GM03348 (cell line): ENCODE data around the gene OLAH.

ENCODE experiments used
- DNase-seq: peaks from one replicate; pipeline ENCODE4 v3.0.0; 2012; ENCODE audit warnings: low spot score

The OLAH gene

DNA sequence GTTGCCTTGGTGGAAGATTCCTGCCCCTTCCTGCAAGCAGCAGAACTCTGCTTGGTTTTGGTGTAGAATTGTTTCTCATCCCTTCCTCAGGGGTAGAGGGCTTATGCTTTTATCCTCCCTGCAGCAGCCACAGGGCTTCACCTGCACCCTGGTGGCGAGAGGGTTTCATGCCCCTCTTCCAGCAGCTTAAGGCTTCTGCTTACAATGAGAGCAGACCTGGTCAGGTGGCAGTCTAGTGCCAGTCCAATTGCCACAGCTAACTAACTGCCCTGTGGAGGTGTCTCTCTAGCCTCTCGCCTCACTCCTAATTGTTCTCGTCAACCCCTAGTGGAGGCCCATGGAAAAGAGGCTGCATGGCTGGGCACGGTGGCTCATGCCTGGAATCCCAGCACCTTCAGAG lies 25.5 kb downstream of the OLAH start:
- DNase-seq, result no peak

DNA sequence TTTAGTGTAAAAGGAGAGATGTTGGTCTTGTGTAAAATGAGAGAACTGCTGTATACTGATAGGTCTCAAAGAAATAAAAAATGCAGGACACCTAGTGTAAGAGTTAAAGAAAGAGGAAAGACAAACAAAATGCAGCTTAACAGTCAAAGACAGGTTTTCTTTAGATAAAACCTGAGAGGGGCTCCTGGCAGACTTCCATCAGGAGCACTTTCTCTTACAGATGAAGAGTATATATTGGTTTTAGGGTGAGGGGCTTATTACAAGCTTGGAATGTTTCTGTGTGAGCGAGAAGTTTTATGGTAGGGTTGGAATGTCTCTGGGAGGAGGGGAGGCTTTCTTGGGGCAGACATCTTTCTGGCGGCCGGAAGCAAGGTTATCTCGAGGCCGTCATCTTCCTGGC lies 28.6 kb downstream of the OLAH start:
- no peak for DNase-seq

GRCh38 chr10:15075421-15075820 lies 31.7 kb downstream of the OLAH start:
- no peak for DNase-seq

DNA sequence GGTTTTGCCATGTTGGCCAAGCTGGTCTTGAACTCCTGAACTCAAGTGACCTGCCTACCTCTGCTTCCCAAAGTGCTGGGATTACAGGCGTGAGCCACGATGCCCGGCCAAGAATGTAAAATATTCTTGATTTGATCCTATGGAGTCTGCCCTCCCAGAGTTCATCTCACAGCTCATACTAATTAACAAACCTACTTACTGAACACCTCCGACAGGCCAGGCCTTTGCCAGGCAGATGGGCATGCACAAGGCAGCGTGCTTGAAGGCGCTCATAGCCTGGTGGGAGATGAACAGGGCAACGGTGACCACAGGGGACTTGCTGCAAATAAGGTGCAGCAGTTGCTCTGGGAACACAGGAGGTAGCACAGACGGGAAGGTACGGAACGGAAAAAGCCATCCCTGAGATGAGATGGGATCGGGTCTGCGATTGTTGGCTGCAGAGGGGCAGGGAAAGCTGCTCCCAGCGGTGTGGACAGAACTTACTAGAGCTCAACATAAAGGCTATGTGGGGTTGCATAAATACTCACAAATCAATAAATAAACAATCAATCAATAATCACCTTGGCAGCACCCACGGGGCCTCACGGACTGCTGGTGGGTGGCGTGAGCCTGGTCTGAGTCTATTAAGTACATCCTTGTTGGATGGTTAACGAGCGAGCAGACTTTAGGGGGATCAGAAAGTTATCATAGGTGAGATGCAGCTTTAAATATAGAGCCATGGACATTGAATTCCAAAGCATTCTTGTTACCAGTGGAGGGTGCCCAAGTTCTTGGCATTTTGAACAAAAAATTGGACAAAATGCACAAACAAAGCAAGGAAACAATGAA lies 40.1 kb downstream of the OLAH start:
- DNase-seq, result no peak

DNA sequence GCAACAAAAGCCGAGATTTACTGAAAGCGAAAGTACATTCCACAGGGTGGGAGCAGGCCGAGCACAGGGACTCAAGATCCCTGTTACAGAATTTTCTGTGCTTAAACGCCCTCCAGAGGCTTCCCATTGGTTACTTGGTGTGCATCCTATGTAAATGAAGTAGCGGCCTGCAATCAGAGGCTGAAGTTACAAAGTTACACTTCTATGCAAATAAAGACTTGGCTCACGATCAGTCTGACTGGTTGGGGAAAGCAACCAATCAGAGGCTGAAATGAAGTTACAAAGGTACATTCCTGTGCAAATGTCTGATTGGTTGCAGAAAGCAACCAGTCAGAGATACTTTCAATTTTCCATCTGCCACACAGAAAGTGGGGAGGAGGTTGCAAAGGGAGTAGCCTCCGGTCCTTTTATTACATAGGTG lies 40.8 kb downstream of the OLAH start:
- DNase-seq, result peak; percentile 85

- DNase-seq, result peak; percentile 97
Observed at GRCh38 chr10:15088428-15089261, 44.9 kb downstream of the OLAH start, which contains the start of gene ACBD7. ACBD7 (minus strand) TSS chr10:15088776; CDS start chr10:15088728, 48 bp downstream.

DNA sequence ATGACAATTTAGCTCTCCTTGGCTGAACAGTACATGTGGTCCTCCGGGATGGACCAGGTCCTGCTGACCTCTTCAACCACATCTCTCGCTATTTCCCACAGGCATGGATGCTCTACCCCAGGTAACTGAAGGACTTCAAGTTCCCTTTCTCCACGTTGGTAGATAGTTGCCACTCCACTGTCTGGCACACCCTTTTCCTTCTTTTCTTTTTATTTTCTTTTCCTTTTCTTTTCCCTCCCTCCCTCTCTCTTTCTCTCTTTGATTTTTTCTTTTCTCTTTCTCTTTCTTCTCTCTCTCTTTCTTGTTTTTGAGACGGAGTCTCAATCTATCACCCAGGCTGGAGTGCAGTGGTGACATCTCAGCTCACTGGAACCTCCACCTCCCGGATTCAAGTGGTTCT lies 47.7 kb downstream of the OLAH start:
- DNase-seq, result no peak

DNA sequence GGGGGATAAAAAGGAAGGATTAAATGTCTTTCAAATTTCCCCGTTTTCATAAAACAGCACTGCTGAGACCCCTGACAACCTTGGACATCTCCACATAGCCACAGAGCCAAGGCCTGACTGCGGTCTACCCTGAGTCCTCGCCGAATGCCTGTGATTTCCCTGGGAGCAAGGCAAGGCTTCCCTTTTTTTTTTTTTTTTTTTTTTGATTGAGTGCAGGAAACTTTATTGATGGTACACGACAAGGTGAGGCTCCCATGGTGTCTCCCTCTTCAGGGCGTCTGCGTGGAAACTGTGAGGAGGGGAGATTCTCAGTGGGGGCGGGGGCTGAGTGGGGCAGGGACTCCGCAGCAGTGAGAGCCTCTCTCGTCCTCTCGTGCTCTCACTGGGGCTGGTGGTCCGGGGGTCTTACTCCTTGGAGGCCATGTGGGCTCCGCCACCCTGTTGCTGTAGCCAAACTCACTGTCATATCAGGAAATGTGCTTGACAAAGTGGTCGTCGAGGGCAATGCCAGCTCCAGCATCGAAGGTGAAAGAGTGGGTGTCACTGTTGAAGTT lies 49.2 kb downstream of the OLAH start:
- no peak for DNase-seq

DNA sequence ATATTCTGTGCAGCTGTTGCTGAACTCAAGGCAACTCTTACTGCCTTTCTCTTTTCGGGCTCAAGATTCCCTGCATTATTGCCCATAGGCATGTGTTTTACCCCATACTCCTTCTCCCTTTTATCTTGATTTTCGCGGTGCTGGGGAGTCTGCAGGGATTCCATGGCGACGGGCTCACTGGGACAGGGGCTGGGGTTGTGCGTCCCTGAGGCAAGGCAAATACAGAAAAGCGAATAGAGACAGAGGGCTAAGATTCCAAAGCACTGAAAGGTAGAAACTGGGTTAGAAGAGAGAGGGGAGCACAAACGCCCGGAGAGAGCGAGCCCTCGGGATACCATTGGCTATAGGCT lies 52.9 kb downstream of the OLAH start:
- no peak for DNase-seq

GRCh38 chr10:15097011-15097812 lies 53.5 kb downstream of the OLAH start, which contains the start of gene RPP38:
RPP38 (plus strand) TSS chr10:15097355; CDS start chr10:15103315, 5,960 bp downstream.
- peak; percentile 100 for DNase-seq

GRCh38 chr10:15099886-15100285 lies 56.1 kb downstream of the OLAH start:
- DNase-seq, result no peak

DNA sequence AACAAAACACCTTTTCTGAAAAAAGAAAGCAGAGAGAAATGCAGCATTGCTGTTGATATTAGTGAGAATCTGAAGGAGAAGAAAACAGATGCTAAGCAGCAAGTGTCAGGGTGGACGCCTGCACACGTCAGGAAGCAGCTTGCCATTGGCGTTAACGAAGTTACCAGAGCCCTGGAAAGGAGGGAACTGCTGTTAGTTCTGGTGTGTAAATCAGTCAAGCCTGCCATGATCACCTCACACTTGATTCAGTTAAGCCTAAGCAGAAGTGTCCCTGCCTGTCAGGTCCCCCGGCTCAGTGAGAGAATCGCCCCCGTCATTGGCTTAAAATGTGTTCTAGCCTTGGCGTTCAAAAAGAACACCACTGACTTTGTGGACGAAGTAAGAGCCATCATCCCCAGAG lies 59.8 kb downstream of the OLAH start:
- DNase-seq, result no peak

DNA sequence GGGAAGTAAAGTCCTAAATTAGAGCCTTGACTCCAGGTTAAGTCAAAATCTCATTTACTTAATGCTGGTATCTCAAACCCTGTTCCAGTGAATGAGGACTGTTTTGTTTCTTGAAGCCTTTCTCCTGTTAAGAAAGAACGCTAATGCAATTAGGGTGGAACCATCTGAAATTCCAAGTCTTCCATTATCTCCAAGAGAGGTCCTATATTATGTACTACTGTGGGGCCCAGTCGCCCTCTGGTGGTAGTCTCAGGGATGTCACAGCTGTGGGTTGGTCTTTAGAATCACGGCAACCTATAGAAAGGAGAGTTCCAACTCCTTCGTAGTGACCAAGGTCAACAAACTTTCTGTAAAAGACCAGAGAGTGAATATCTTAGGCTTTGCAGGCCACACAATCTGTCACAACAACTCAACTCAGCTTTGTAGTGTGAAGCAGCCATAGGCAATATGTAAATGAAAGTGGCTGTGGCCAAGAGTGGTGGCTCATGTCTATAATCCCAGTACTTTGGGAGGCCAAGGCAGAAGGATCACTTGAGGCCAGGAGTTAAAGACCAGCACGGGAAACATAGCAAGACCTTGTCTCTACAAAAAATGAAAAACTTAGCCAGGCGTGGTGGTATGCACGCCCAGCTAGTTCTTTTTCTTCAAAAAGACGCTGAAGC lies 62.7 kb downstream of the OLAH start:
- DNase-seq, result peak; percentile 72

DNA sequence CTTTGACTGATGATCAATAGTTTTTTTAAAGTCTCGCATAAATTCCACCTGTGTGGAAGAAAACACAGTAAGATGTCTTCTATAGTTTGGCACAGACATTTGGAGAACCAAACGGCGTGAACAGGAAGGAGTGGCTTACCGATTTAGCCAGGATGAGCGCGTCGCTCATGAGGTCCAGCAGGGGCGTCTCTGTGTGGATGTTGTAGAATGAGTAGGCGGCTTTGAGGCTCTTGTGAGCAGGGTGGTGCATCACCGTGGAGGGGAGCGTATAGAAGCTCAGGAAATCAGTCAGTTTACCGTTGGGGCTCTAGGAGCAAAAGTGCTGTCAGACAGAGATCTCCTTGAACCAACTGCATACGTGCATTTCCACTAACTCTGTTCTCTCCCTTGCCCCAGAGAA lies 68.9 kb downstream of the OLAH start:
- no peak for DNase-seq

DNA sequence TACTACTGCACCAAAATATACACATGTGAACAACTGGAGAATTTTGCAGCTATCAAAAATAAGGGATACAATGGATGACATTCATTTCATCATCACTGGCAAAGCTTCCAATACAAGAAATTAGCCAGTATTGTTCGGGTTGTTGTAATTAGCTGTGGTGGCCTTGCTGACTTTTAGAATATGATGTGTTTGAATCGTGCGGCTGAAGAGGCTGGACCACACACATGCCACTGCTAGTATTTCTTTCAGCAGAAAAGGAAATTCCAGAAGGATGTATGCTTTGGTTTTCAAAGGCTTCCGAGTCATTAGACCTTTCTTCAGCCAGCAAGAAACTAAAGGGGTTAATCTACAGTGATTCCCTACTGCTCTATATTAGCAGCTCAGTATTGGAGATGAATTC lies 70.0 kb downstream of the OLAH start:
- no peak for DNase-seq

DNA sequence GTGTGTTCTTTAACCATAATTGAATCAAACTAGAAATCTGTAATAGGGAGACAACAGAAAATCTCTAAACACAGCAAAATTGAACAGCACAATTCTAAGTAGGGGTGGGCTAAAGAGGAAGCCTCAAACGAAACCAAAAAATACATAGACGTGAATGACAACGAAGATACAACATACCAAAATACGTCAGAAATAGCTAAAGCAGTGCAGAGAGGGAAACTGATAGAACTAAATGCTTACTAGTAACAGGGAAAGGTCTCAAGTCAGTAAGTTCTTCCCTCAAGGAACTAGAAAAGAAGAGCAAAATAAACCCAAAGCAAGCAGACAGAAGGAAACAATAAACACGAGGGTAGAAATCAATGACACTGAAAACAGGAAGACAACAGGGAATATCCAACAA lies 72.5 kb downstream of the OLAH start:
- no peak for DNase-seq

DNA sequence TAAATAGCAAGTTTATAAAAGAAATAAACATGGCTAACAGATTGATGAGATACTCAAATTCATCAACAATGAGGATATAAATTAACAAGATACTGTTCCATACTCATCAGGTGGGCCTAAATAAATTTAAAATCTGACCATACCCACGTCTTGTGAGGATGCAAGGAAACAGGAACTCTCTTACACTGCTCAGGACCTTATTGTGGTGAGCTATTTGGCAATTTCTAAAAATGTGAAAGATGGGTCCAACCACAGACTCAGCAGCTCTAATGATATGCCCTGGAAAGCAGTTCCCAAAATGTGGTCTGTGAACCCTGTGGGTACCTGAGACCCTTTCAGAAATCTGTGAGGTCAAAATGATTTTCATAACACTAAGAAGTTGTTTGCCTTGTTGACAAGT lies 74.9 kb downstream of the OLAH start:
- DNase-seq, result no peak

DNA sequence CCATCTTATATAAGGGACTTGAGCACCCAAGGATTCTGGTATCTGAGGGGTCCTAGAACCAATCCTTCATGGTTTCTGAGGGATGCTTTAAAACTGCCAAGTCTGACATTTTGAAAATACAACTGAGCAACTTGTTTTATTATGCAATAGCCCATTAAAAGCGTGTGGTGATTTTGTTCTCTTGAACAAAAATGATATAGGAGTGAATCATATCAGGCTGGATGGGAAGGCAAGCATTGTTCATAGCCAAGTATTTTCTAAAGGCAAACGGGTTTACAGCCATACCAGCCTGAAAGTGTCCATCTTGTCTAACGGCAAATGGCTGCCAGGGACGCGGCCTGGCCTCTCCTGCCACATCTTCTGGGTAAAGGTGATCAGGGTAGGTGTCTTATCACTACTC lies 76.8 kb downstream of the OLAH start:
- peak; percentile 70 for DNase-seq

DNA sequence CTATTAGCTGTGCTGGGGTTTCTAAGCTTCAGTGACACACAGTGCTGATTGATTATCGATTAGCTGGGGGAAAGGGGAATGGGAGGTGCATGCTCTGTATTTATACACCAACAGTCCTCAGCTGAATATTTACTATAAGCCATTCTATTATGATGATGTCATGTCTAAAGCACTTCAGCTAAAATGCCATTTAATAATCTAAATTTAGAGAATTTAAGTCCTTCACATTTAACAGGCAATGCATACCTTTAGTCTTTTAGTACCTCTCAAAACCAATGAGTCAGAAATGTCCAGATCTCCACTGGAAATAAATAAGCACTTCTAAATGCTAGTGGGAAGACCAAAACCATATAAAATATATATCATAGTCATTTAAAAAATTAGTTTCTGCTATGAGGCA lies 78.0 kb downstream of the OLAH start:
- peak; percentile 22 for DNase-seq

DNA sequence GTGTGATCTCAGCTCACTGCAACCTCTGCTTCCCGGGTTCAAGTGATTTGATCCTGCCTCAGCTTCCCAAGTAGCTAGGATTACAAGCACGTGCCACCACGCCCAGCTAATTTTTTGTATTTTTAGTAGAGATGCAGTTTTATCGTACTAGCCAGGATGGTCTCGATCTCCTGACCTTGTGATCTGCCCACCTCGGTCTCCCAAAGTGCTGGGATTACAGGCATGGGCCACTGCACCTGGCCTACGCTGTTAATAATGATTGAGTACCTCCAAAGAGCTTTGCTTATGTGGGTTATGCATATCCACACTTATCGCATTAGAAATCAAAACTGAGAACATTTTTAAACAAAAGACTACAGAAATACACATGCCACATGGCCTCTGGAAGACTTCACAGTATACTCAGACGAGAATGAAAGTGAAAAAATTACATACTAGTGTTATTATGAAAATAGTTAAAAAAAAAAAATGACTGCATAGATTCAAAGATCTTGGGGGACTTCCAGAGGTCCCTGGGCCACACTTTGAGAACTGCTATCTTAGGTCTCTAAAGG lies 78.8 kb downstream of the OLAH start:
- DNase-seq, result no peak
